ENCODE measurements around the gene PMEPA1.
"Not testable (repeated sequence)": the region's sequence is repeated elsewhere in the genome, so short reads cannot be mapped to it uniquely, and the experiment has no call there.

Gene PMEPA1

GRCh38 chr20:57649617-57650015 lies 60.2 kb downstream of the PMEPA1 start:
- no peak for DNase-seq

GRCh38 chr20:57648878-57649616 lies 60.8 kb downstream of the PMEPA1 start:
- no peak for DNase-seq

DNA sequence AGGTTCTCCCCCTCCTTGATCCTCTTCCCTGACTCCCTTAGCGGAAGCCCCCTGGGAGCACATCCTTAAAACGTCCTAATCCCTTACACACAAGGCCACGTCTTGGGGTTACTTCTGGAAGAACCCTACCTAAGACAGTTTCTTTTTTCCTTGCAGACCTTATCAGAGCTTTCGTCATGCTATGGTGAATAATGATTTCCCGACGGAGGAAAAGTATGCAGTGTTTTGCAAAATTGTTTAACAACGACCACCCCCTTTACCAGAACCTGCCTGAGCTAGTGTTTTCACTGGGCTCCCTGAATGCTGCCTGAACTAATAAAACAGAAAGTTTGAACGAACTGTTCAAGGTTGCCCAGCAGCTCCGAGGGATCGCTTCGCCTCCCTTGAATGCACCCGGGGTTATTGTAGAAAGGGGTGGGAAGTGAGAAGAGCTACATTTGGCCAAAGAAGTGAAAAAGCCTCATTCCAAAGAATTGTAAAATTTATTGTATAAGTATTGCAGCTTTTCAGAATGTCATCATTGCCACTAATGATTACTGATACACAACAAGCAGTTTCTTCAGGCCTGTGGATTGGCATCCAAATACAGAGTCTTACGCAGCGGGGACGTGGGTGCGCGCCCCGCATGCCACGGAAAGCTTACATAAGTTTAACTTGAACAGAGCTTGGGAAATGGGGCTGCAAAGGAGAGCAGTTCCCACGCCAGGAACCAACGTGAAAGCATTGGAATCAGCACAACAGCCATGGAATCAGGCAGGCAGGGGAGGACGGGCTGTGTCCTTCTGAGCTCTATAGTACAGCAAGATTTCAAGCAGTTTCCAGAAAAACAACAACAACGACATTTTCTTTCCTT lies 61.7 kb downstream of the PMEPA1 start:
- no peak for DNase-seq

- DNase-seq = no peak
These were observed 62.5 kb downstream of the PMEPA1 start for GRCh38 chr20:57647006-57647932.

DNA sequence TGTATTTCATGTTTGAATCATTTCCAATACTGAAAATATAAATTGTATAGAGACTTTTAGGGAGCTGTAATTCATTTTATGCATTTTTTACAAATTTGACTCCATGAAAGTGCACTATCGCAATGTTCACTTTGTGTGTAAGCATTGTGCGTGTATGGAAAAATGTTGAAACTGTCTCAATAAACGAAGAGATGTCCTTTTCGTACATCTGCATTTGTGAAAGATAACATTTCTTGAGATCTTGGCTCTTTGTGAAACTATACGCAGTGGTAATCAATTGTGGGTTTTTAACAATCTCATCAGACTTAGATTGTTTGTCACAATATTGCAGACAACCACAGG lies 70.9 kb downstream of the PMEPA1 start:
- no peak for DNase-seq

- no peak for DNase-seq
These were observed 71.5 kb downstream of the PMEPA1 start for GRCh38 chr20:57638173-57638894.

DNA sequence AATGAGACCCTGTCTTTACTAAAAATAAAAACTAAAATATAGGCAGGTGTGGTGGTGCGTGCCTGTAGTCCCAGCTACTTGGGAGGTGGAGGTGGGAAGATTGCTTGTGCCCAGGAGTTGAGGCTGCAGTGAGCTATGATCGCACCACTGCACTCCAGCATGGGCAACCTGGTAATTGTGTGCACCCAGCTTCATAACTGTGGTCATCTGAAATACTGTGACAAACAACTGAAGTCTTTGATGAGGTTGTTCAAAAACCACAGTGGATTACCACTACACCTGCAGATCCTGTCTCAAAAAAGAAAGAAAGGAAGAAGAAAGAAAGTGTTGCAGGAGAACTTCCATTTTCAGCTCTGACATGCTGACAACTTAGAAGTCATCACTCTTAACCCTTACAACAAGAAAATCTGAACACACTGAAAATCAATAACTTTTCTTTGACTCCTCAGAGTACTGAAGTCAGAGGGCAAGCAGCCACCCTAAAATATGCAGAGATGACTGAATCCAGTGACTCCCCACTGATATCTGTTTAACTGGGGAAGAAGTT lies 75.8 kb downstream of the PMEPA1 start:
- DNase-seq = no peak

DNA sequence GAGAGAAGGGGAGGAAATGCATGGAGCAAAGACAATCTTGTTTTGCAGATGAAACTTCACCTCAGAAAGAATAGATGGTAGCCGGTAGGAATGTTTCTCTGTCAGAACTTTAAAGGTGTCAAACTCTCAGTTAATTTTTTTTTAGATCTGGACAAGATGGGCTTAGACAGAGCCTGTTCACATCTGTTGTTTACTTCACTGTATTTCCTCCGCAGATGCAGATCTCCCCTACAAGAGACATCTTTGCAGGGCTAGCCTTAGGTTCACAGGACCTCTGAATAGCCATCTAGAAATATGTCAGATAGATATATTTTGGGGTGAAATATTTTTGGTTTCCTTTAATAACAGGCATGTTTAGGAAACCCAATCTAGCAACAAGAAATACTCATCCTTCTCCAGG lies 77.5 kb downstream of the PMEPA1 start:
- no peak for DNase-seq

- no peak for DNase-seq
These were observed 79.8 kb downstream of the PMEPA1 start for GRCh38 chr20:57630061-57630460.

DNA sequence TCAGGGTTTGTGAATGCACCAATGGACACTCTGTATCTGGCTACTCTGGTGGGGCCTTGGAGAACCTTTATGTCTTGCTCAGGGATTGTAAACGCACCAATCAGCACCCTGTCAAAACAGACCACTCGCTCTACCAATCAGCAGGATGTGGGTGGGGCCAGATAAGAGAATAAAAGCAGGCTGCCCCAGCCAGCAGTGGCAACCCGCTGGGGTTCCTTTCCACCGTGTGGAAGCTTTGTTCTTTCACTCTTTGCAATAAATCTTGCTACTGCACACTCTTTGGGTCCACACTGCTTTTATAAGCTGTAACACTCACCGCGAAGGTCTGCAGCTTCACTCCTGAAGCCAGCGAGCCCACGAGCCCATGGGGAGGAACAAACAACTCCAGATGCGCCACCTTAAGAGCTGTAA lies 80.3 kb downstream of the PMEPA1 start:
- not testable (repeated sequence) for DNase-seq

GRCh38 chr20:57628962-57629308 lies 80.9 kb downstream of the PMEPA1 start:
- not testable (repeated sequence) for DNase-seq

DNA sequence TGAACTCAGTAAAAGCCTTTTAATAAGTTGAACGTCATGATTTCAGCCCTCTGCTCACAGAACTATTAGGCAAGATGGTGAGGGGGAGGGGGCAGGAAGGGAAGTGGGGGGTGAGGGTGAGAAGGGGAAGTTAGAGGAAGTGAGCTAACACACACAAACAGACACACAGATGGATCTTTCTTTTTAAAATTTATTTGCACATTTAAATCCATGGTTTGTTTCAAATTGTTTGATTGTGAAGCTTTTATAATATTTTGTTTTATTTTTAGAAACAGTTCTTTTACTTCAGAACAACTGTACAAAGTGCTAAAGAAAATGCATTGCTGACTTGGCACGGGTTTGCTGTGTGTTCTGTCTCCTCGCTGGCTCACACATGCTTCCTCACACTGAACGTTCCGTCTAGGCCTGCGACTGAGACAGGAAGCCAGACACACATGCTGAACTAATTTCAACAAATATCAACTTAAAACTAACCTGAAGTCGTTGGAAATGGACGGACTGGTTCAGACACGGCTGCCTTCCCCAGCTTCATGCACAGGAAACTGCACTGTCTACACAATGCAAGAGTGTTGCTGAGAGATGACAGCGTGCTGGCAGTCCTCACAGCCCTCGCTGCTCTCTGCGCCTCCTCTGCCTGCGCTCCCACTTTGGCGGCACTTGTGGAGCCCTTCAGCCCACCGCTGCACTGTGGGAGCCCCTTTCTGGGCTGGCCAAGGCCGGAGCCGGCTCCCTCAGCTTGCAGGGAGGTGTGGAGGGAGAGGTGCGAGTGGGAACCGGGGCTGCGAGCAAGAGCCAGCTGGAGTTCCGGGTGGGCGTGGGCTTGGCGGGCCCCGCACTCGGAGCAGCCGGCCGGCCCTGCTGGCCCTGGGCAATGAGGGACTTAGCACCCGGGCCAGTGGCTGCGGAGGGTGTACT lies 81.5 kb downstream of the PMEPA1 start:
- no peak for DNase-seq

DNA sequence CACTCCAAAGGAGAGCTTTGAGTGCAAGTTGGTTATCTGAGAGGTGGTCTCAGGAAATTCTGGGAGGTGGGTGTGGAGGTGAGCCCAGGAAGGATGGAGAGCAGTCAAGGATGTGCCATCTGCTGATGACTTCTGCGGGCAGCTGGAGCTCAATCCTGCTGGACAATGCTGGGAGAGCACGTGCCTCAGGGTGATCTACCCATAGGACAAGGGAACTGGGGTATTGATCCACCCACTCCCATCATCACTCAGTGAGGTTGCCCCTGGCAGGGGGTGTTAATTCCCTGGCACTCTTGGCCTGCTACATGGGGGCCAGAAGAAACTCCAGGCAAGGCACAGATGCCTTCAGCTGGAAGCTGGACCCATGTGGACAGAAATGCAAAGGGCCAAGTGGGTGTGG lies 82.5 kb downstream of the PMEPA1 start:
- DNase-seq = no peak

- no peak for DNase-seq
These were observed 83.8 kb downstream of the PMEPA1 start for GRCh38 chr20:57625978-57626377.

DNA sequence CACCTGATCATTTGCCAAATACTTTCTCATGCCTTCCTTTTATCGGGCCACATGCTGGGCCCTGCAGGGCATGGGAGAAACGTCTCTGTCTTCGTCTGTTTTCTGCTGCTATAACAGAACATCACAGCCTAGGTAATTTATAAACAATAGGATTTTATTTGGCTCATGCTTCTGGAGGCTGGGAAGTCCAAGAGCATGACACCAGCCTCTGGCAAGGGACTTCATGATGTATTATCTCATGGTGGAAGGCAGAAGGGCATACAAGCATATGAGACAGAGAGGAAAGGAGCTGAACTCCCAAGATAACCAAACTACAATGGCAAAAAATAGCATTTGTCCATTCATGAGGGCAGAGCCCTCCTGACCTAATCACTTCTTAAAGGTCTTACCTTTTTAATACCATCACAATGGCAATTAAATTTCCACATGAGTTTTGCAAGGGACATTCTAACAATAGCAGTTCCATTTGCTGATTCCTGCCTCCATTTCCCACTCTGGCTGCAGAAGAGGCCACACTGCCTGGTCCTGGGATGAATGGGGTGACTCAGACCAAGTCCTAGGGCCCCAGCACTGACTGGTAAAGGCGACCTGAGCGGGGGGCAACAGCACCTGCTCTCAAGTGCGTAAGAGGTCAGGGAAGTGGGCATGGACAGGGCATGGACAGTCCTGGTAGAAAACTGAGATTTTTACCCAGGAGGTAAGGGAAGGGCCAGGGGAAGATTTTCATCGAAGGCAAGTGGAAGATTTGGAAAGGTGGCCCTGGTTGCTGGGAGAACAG lies 84.4 kb downstream of the PMEPA1 start:
- DNase-seq = no peak

GRCh38 chr20:57624124-57624523 lies 85.7 kb downstream of the PMEPA1 start:
- DNase-seq = no peak

GRCh38 chr20:57622579-57623381 lies 87.0 kb downstream of the PMEPA1 start:
- no peak for DNase-seq

DNA sequence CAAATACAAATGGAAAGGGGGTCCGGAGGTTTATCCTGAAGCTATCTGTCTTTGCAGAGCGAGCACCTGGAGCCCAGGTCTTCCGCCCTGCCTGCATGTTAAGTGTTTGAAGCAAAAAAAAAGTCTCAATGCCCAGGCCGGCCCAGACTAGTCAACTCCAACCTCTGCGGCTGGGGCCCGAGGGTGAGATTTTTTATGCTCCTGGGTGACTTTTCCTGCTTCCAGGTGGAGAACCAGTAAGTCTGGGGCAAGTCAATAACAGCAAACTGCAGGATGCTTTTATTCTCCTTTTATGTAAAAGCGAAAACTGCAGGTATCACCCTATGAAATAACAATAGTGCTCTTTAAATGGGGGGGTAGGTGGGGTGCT lies 87.6 kb downstream of the PMEPA1 start:
- no peak for DNase-seq

GRCh38 chr20:57621421-57622200 lies 88.2 kb downstream of the PMEPA1 start:
- DNase-seq = no peak

Measured in amniotic stem cell (primary cell).